Sigmoid colon (tissue), 4 donors: Measurements from ENCODE around the gene APOLD1.

ENCODE experiments used
- CTCF ChIP-seq, 4 experiments: fragments of 450-650 bp in 3 of 4; fragments of 200-600 bp in 1 of 4; IDR thresholded peaks; one replicate each; pipeline ENCODE4 v1.5.1; 2016 to 2019; ENCODE audit warnings: antibody characterized with exemption in 4 of 4, mild to moderate bottlenecking in 3 of 4, moderate library complexity in 2 of 4
- EP300 ChIP-seq, 4 donors: sonication (generic); formaldehyde crosslinking; IDR thresholded peaks; one replicate each; pipeline ENCODE4 v1.6.1; 2017; ENCODE audit warnings: antibody characterized with exemption in 4 of 4
- POLR2A ChIP-seq, 2 donors: fragments of 450-650 bp; IDR thresholded peaks; one replicate each; pipeline ENCODE4 v1.6.1; 2016; ENCODE audit warnings: antibody characterized with exemption in 2 of 2, mild to moderate bottlenecking in 2 of 2, moderate library complexity in 2 of 2
- POLR2AphosphoS5 ChIP-seq, 4 donors: sonication (generic); formaldehyde crosslinking; IDR thresholded peaks; one replicate each; pipeline ENCODE4 v1.6.1; 2017; ENCODE audit warnings: antibody characterized with exemption in 4 of 4

GRCh38 chr12:12764824-12765223, 20.6 kb upstream of the APOLD1 start:
- TF ChIP-seq CTCF (IDR thresholded peaks at IDR 0.05), result no peak
- no peak for TF ChIP-seq EP300 (IDR thresholded peaks at IDR 0.05)
- TF ChIP-seq POLR2AphosphoS5 (IDR thresholded peaks at IDR 0.05), result no peak
- TF ChIP-seq POLR2A (IDR thresholded peaks at IDR 0.05), result no peak
